H1 (cell line): ENCODE measurements around the gene ATP6V0D1. TPM values are rescaled to one million over a fixed set of nuclear protein-coding genes. Genes with fewer than 3 reads are reported as not detected.

Experiments
- CTCF ChIA-PET: fragments of 300-600 bp; sonication (Branson Sonifier 250); formaldehyde crosslinking; loops from one replicate; lab custom pipeline; 2021; ENCODE audit not compliant: partially characterized antibody; lab: Charles Lee
- POLR2A ChIA-PET: fragments of 300-600 bp; sonication (Branson Sonifier 250); formaldehyde crosslinking; loops from one replicate; lab custom pipeline; 2021; ENCODE audit warnings: inconsistent platforms; ENCODE audit not compliant: partially characterized antibody; lab: Charles Lee
- DNase-seq, 2 experiments: peaks; one replicate each; pipeline versions ENCODE4 v3.0.0 to v3.0.0-alpha.2; 2010 to 2022; ENCODE audit warnings: low spot score in 2 of 2, low read depth in 1 of 2, mixed read lengths in 1 of 2
- FAIRE-seq: peaks from 2 replicates; lab custom pipeline; 2011; peaks lifted over from hg19 to GRCh38; lab: Jason Lieb, UNC
- H2AFZ ChIP-seq: 2 replicates; pipeline ENCODE4 v1.8.1; 2012; ENCODE audit warnings: low read length, inconsistent platforms
- H2AK5ac ChIP-seq: 2 replicates; pipeline ENCODE4 v1.6.1; 2013; ENCODE audit warnings: low read depth, low read length
- H2BK120ac ChIP-seq: replicated peaks from 2 replicates; pipeline ENCODE3; 2013; ENCODE audit warnings: low read depth, low read length, inconsistent platforms
- H2BK12ac ChIP-seq: 2 replicates; pipeline ENCODE4 v1.6.1; 2013; ENCODE audit warnings: low read depth, low read length
- H2BK15ac ChIP-seq: 2 replicates; pipeline ENCODE4 v1.6.1; 2013; ENCODE audit warnings: low read length
- H2BK20ac ChIP-seq: 2 replicates; pipeline ENCODE4 v1.6.1; 2013; ENCODE audit warnings: low read length
- H2BK5ac ChIP-seq: 2 replicates; pipeline ENCODE4 v1.6.1; 2013; ENCODE audit warnings: low read depth, low read length
- H3K14ac ChIP-seq: 2 replicates; pipeline ENCODE4 v1.6.1; 2013; ENCODE audit warnings: inconsistent platforms; ENCODE audit not compliant: insufficient read length
- H3K18ac ChIP-seq: 2 replicates; pipeline ENCODE4 v1.6.1; 2013; ENCODE audit warnings: low read length; ENCODE audit errors: extremely low read depth
- H3K23ac ChIP-seq: 2 replicates; pipeline ENCODE4 v1.6.1; 2013; ENCODE audit warnings: inconsistent platforms; ENCODE audit not compliant: insufficient read length
- H3K23me2 ChIP-seq: 2 replicates; pipeline ENCODE4 v1.6.1; 2013; ENCODE audit warnings: low read depth, low read length
- H3K27ac ChIP-seq: 2 replicates; pipeline ENCODE4 v1.6.1; 2011; ENCODE audit warnings: low read depth, low read length, inconsistent platforms
- H3K27me3 ChIP-seq, 4 experiments: replicated peaks in 1 of 4; 1 replicate in 1 of 4; 2 replicates in 3 of 4; pipeline versions ENCODE4 v1.6.1 to v1.8.1; 2011 to 2013; ENCODE audit warnings: low read length in 3 of 4, mild to moderate bottlenecking in 3 of 4, inconsistent platforms in 2 of 4, mixed read lengths in 2 of 4, moderate library complexity in 1 of 4; ENCODE audit not compliant: control insufficient read depth in 3 of 4, insufficient read depth in 3 of 4; ENCODE audit errors: extremely low read depth in 1 of 4
- H3K36me3 ChIP-seq, 4 experiments: 2 replicates each; pipeline versions ENCODE4 v1.6.1 to v1.8.1; 2011 to 2013; ENCODE audit warnings: mild to moderate bottlenecking in 4 of 4, low read length in 3 of 4, moderate library complexity in 2 of 4, control low read depth in 1 of 4, inconsistent platforms in 1 of 4; ENCODE audit not compliant: insufficient read depth in 4 of 4, control insufficient read depth in 2 of 4
- H3K4ac ChIP-seq: replicated peaks from 2 replicates; pipeline ENCODE3; 2013; ENCODE audit warnings: low read length, low read depth, mixed read lengths, inconsistent platforms; ENCODE audit not compliant: insufficient read length
- H3K4me1 ChIP-seq, 4 experiments: replicated peaks in 1 of 4; 1 replicate in 1 of 4; 2 replicates in 3 of 4; pipeline versions ENCODE4 v1.6.1 to v1.8.1; 2011 to 2013; ENCODE audit warnings: low read length in 3 of 4, inconsistent platforms in 2 of 4, mixed read lengths in 1 of 4; ENCODE audit not compliant: insufficient read depth in 4 of 4, control insufficient read depth in 3 of 4
- H3K4me2 ChIP-seq, 2 experiments: 2 replicates each; pipeline versions ENCODE4 v1.6.1 to v1.8.1; 2011 to 2013; ENCODE audit warnings: low read depth in 2 of 2, low read length in 2 of 2, control low read depth in 1 of 2, inconsistent platforms in 1 of 2, mild to moderate bottlenecking in 1 of 2; ENCODE audit not compliant: insufficient read depth in 1 of 2
- H3K4me3 ChIP-seq, 4 experiments: fragments of 200-600, 300-600 bp in 1 of 4; sonication (generic), shearing (Covaris generic), sonication (Bioruptor Twin) in 1 of 4; 2 replicates each; pipeline versions ENCODE4 v1.5.1 to v1.8.1; 2011 to 2016; ENCODE audit warnings: low read length in 4 of 4, low read depth in 3 of 4, control low read depth in 2 of 4, inconsistent platforms in 2 of 4, mild to moderate bottlenecking in 2 of 4, mixed read lengths in 1 of 4, moderate library complexity in 1 of 4; ENCODE audit not compliant: insufficient read depth in 2 of 4; ENCODE audit errors: extremely low read depth in 1 of 4
- H3K56ac ChIP-seq: replicated peaks from 2 replicates; pipeline ENCODE3; 2013; ENCODE audit warnings: low read depth, mild to moderate bottlenecking, mixed read lengths, low read length, inconsistent platforms; ENCODE audit not compliant: insufficient read length
- H3K79me1 ChIP-seq: 2 replicates; pipeline ENCODE4 v1.6.1; 2013; ENCODE audit warnings: low read depth, low read length, control low read depth
- H3K79me2 ChIP-seq, 2 experiments: 2 replicates each; pipeline versions ENCODE4 v1.6.1 to v1.8.1; 2012 to 2013; ENCODE audit warnings: low read length in 2 of 2, mild to moderate bottlenecking in 2 of 2, inconsistent platforms in 1 of 2; ENCODE audit not compliant: insufficient read depth in 2 of 2, control insufficient read depth in 1 of 2
- H3K9ac ChIP-seq, 4 experiments: replicated peaks in 1 of 4; 1 replicate in 1 of 4; 2 replicates in 3 of 4; pipeline versions ENCODE4 v1.6.1 to v1.8.1; 2011 to 2013; ENCODE audit warnings: low read depth in 3 of 4, low read length in 3 of 4, control low read depth in 2 of 4, mild to moderate bottlenecking in 2 of 4, moderate library complexity in 2 of 4, inconsistent platforms in 1 of 4; ENCODE audit errors: extremely low read depth in 1 of 4
- H3K9me3 ChIP-seq, 2 experiments: 2 replicates each; pipeline versions ENCODE4 v1.6.1 to v1.8.1; 2012 to 2013; ENCODE audit warnings: mild to moderate bottlenecking in 2 of 2, moderate library complexity in 2 of 2, control low read depth in 1 of 2, inconsistent platforms in 1 of 2, low read depth in 1 of 2, low read length in 1 of 2, mixed read lengths in 1 of 2; ENCODE audit not compliant: insufficient read depth in 2 of 2
- H4K20me1 ChIP-seq, 2 experiments: replicated peaks in 1 of 2; 2 replicates each; pipeline versions ENCODE3 to v1.8.1; 2011 to 2013; ENCODE audit warnings: inconsistent platforms in 2 of 2, low read length in 2 of 2, mild to moderate bottlenecking in 1 of 2; ENCODE audit not compliant: insufficient read depth in 2 of 2, control insufficient read depth in 1 of 2
- H4K5ac ChIP-seq: 2 replicates; pipeline ENCODE4 v1.6.1; 2013; ENCODE audit warnings: low read length, low read depth, mixed read lengths, inconsistent platforms; ENCODE audit not compliant: insufficient read length
- H4K8ac ChIP-seq: 2 replicates; pipeline ENCODE4 v1.8.0; 2013; ENCODE audit warnings: mild to moderate bottlenecking, moderate library complexity, low read length, inconsistent platforms; ENCODE audit not compliant: insufficient read depth; ENCODE audit errors: extremely low read depth
- H4K91ac ChIP-seq: replicated peaks from 2 replicates; pipeline ENCODE3; 2013; ENCODE audit warnings: low read length, mixed read lengths, inconsistent platforms; ENCODE audit not compliant: insufficient read length
- SAP30 ChIP-seq: fragments of 300-600 bp; sonication (generic); IDR thresholded peaks from 2 replicates; pipeline ENCODE4 v1.7.1; 2012; ENCODE audit warnings: low read length, moderate library complexity, mild to moderate bottlenecking, inconsistent platforms; ENCODE audit not compliant: insufficient read depth, insufficient replicate concordance
- SIRT6 ChIP-seq: IDR thresholded peaks from one replicate; pipeline ENCODE4 v1.7.1; 2012; ENCODE audit warnings: low read length, inconsistent platforms
- WGBS, 2 experiments: shearing (Covaris generic) in 1 of 2; methylation state at CpG; one replicate each; pipeline versions ENCODE4 v1.1.6 to v1.1.7; 2013 to 2015; ENCODE audit warnings: low lambda C conversion rate in 2 of 2, mixed read lengths in 2 of 2, inconsistent platforms in 1 of 2, low coverage in 1 of 2, missing lambda C conversion rate in 1 of 2; ENCODE audit not compliant: insufficient replicate concordance in 2 of 2, insufficient coverage in 1 of 2, insufficient read length in 1 of 2; ENCODE audit errors: extremely low coverage in 1 of 2, missing lambda C conversion rate in 1 of 2; 5-methylcytosine and 5-hydroxymethylcytosine counted together
- polyA plus RNA-seq, 7 experiments: library from polyadenylated mRNA; depleted of rRNA in 3 of 7; stranded (reverse) in 5 of 7; unstranded in 2 of 7; fragments of >200 nt in 5 of 7; fragments of 200-250 nt in 2 of 7; gene quantifications; 1 replicate in 5 of 7; 2 replicates in 1 of 7; 4 replicates in 1 of 7; pipeline versions ENCODE4 v1.2.1 to v1.2.3, GENCODE V29; 2011 to 2013; ENCODE audit warnings: missing spikeins in 2 of 7, mixed read lengths in 2 of 7
- total RNA-seq: library from RNA; stranded (reverse); fragmentation: NEBNext Ultra II Directional; extraction: Animal tissue kit (Norgen Biotek cat#: 25700); gene quantifications from 2 replicates; pipeline ENCODE4 v1.2.1, GENCODE V29; 2021

Gene ATP6V0D1
- total and polyA plus RNA-seq, 2 of the 8 experiments (the other 6 are each of a cell fraction or from before 2014, with no cell fraction given): 47.3 to 134 TPM

GRCh38 chr16:67519242-67519641, 38.3 kb upstream of the ATP6V0D1 start:
- 91% methylated on average over 4 of the region's 4 CpGs; no CpG with 5 or more reads in 1 of the 2 experiments for WGBS, 2 experiments
- Histone ChIP-seq H2BK15ac (no peak overlapping the region), H3K79me2 (no peaks in the 10 kb centered on the region), H4K5ac (no peak overlapping the region), H2BK120ac (no peak overlapping the region), H3K14ac (no peak overlapping the region), H2AK5ac (no peak overlapping the region), H3K4ac (no peak overlapping the region), H2AFZ (no peak overlapping the region), H3K9ac (no peak overlapping the region), H3K56ac (no peak overlapping the region), H2BK5ac (no peak overlapping the region), H3K4me2 (no peak overlapping the region), H2BK20ac (no peak overlapping the region), H3K23ac (no peak overlapping the region), H4K20me1 (no peaks in the 10 kb centered on the region), H3K27me3 (peaks cover 3 to 29% (median 14%) of the 10 kb centered on the region in 4 experiments; a peak in 6 of 7 replicates), H2BK12ac (no peak overlapping the region), H3K9me3 (no peaks in the 10 kb centered on the region), H3K36me3 (no peaks in the 10 kb centered on the region), H3K4me1 (no peaks in the 10 kb centered on the region), H3K23me2 (no peaks in the 10 kb centered on the region), H4K8ac (no peak overlapping the region; the same call in 1 of the 2 replicates), H3K4me3 (no peak overlapping the region), H3K27ac (no peak overlapping the region), H3K79me1 (no peaks in the 10 kb centered on the region; the same call in 1 of the 2 replicates), H3K18ac (no peak overlapping the region), H4K91ac (no peak overlapping the region)
- FAIRE-seq (no peak), DNase-seq (no peak)
- ChIA-PET CTCF (interaction anchor here (0.6 to 8.7 kb wide), 11 partner anchors 12 to 408 kb away, joined by 3 to 166 read pairs (median 46); partner anchors contain the start of genes ACD, C16orf86, CARMIL2 and CTCF), POLR2A (no interaction called here)
- TF ChIP-seq SAP30: no peak
- TF ChIP-seq SIRT6: no peak
